ENCODE measurements around the gene KLK7.
"Not testable (repeated sequence)": the region's sequence is repeated elsewhere in the genome, so short reads cannot be mapped to it uniquely, and the experiment has no call there.

KLK7 gene

DNA sequence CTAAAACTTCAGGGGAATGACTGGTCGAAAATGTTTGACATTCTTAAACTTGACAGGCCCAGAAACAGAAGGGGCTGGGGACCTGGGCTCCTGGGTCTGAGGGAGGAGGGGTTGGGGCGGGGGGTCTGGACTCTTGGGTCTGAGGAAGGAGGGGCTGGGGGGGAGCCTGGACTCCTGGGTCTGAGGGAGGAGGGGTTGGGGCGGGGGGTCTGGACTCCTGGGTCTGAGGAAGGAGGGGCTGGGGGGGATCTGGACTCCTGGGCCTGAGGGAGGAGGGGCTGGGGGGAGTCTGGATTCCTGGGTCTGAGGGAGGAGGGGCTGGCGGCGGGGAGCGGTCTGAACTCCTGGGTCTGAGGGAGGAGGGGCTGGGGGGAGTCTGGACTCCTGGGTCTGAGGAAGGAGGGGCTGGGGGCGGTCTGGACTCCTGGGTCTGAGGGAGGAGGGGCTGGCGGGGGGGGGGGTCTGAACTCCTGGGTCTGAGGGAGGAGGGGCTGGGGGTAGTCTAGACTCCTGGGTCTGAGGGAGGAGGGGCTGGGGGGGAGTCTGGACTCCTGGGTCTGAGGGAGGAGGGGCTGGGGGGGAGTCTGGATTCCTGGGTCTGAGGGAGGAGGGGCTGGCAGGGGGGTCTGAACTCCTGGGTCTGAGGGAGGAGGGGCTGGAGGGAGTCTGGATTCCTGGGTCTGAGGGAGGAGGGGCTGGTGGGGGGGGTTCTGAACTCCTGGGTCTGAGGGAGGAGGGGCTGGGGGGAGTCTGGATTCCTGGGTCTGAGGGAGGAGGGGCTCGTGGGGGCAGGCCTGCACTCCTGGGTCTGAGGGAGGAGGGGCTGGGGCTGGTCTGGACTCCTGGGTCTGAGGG, 8.8 kb downstream of the KLK7 start:
- no peak for DNase-seq

GRCh38 chr19:50972795-50973376, 10.8 kb downstream of the KLK7 start:
- no peak for DNase-seq

- DNase-seq, result not testable (repeated sequence)
These were observed 13.9 kb downstream of the KLK7 start for GRCh38 chr19:50969810-50970209.

- DNase-seq, result no peak
These were observed 14.3 kb downstream of the KLK7 start, which contains the start of gene KLK6 for GRCh38 chr19:50969413-50969760. Gene KLK6, minus strand, starts transcription at chr19:50969591. Its CDS starts 1,487 bp downstream, at chr19:50968104.

GRCh38 chr19:50968716-50969412, 14.9 kb downstream of the KLK7 start:
- no peak for DNase-seq

DNA sequence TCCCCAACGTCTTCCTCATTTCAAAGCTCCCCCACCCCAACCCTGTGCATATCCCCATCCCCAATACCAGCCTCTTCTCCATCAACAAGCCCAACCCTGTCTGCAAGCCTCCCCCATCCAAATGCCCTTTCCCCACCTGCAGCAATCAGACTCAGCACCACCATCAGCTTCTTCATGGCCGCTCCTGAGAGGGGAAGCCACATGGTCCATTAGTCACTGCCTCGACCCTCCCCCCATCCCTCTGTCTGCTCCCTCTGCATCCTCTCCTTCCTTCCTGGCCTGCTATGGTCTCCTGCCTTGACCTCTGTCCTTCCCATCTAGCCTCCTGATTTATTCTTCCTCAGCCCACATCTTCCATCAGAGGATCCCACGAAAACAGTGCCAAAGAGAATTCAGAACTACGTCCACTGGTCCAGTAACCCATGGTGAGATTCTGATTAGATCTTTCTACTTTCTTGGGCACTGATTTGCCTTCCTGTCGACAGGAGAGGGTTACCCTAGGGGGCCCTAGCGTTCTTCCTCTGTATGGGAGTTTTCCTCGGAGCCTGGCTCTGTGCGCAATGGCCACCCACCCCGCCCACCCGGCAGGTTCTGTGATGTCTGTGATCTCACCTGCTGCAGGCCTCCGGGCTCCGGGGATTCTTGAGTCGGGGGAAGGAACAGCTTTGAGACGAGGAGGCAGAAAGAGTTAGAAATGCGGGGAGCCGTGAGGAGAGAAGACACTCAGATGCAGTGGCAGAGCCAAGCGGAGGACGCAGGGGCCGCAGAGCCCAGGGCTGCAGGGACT, 15.6 kb downstream of the KLK7 start:
- DNase-seq, result no peak

GRCh38 chr19:50964266-50964665, 19.5 kb downstream of the KLK7 start:
- no peak for DNase-seq

GRCh38 chr19:50963381-50963780, 20.3 kb downstream of the KLK7 start:
- no peak for DNase-seq

DNA sequence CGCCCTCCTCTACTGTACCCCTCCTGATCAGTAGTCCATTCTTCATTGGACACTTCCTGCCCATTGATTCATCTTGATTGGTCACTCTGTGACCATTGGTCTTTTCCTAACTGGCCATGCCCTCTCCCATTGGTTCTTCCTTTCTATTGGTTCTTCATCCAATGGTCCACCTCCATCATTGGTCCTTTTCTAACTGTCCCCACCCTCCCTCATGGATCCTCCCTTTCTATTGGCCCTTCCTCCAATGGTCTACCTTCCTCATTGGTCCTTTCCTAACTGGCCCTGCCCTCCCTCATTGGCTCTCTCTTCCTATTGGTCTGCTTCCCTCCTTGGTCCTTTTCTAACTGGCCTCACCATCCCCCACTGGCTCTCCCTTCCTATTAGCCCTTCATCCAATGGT, 21.5 kb downstream of the KLK7 start:
- DNase-seq, result no peak

GRCh38 chr19:50959731-50960500, 23.8 kb downstream of the KLK7 start:
- DNase-seq, result no peak

- DNase-seq, result no peak
These were observed 26.1 kb downstream of the KLK7 start for GRCh38 chr19:50957587-50957986.

DNA sequence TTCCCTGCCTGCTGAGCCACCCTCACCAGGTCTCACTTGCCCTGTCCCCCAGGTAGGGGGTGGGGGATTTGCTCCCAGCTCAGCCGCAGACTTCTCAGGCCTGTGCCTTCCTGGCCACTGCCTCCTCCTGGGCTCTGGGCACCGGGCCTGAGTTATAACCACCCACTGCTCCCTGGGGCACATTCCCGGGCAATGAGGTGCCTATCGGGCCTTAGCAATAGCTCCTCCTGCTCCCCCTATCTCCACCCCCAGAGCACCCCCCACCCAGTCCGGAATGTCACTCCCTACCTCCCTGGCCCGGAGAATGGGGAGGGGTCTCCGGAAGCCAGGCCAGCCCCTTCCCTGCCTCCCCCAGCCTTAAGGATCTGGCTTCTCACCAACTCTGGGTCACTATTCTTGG, 30.8 kb downstream of the KLK7 start, which contains the start of gene KLK5:
TSS of gene KLK5 (minus strand) at position 129 of the 400 bp plus-strand sequence. CDS start 381 bp downstream, outside the sequence.
- DNase-seq, result no peak

GRCh38 chr19:50949861-50950260, 33.9 kb downstream of the KLK7 start:
- no peak for DNase-seq

GRCh38 chr19:50947123-50947522, 36.6 kb downstream of the KLK7 start:
- no peak for DNase-seq

DNA sequence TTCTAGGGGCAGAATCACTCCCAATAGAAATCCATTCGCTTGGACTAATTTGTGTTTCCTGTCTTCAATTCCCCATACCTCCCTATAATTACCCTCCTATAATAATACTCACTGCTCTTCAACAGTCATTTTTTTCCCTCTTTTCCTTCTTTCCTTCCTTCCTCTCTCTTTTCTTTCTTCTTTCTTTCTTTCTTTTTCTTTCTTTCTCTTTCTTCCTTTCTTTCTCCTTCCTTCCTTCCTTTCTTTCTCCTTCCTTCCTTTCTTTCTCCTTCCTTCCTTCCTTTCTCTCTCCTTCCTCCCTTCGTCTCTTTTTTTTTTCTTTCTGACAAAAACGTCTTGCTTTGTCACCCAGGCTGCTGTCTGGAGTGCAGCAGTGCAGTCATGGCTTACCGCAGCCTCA, 38.9 kb downstream of the KLK7 start:
- DNase-seq, result no peak

DNA sequence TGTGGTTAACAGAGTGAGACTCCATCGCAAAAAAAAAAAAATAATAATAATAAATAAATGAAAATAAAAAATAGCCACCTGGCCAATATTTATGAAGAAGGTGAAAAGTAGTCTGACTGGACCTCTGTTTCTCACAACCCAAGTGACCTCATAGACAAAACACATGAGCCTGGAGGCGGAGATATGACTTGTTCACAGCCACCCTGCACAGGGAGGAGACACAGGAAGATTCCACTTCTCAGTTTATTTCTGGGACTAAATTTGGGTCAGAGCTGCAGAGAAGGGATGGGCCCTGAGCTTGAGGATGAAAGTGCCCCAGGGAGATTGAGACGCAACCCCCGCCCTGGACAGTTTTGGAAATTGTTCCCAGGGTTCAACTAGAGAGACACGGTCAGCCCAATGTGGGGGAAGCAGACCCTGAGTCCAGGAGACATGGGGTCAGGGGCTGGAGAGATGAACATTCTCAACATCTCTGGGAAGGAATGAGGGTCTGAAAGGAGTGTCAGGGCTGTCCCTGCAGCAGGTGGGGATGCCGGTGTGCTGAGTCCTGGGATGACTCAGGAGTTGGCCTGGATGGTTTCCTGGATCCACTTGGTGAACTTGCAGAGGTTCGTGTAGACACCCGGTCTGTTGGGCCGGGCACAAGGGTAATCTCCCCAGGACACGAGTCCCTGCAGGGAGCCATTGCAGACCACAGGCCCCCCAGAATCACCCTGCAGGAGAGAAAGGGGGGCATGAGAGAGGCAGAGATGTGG, 40.5 kb downstream of the KLK7 start:
- no peak for DNase-seq

DNA sequence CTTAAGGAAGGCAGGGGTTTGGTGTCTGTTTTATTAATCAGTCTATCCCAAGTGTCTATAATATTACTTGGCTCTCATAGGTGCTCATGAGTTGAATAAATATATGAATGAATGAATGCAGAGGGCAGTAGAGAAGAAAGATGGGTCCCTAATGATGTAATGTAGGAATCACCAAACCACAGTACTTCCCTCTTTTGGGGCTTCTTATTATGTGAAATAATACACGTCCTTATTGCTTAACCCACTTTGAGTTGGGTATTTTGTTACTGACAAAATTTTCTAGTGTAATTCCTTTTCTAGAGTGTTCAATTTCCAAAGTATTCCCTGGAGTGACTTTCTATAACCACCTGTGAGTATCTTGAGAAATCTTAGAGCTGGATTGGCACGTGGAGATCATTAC, 44.1 kb downstream of the KLK7 start:
- no peak for DNase-seq

GRCh38 chr19:50933640-50934039, 50.1 kb downstream of the KLK7 start:
- no peak for DNase-seq

DNA sequence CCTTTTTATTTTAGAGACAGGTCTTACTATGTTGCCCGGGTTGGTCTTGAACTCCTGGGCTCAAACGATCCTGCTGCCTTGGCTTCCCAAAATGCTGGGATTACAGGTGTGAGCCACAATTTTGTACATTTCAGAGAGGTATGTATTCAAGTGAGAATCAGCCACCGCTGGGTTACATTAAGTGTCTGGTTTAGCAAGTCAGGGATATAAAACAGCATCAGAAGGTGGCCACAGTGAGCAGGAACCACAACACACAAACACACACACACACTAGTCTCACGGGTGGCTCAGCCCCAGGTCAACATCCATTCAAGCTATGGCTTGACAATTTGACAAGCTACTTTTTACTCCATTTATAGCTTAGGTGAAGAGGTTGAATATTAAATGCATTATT, 51.0 kb downstream of the KLK7 start:
- no peak for DNase-seq

DNA sequence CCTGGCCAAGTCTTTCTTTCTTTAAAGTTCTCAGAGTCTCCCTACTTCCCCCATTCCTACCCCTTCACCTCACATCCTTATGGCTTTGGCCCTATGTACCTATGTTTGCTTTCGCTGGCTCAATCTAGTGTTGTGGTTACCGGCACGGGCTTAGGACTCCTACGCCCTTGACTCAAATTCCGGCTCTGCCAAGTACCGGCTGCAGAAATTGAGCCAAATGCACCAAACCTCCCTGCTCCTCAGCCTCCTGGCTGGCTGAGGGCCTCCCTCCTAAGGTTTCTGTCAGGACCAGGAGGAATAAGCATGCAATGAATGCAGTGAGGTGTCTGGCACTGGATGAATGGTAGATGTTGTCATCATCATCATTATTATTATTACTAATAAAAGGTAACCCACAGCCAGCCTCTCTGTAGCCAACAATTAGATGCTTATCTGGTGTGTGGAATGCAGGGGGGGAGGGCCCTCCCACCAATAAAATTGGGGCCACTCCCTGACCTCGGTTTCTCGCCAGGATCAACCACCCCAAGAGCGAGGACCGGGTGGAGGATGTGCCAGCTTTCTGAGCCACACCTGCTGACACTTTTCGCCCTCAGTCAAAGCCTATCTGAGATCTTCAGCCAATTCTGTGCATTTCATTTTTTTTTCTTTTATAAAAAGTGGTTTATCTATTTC, 51.6 kb downstream of the KLK7 start:
- no peak for DNase-seq

DNA sequence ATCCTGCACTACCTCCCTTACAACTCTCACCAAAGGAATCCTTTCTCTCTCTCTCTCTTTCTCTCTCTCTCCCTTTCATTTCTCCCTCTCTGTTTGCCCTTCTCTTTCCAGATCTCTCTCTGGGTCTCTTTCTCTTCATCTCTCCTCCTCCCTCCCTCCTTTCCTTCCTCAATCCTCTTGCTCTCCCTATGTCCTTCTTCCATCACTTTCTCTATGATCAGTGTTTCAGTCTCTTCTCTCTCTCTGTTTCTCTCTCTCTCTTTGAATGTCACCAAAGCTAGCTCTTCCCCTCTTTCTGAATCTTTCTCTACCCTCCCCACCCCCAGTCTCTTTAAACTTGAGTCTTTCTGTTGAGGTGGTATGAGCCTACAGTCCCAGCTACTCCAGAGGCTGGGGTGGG, 52.7 kb downstream of the KLK7 start:
- DNase-seq, result no peak

Measured in activated CD4-positive, alpha-beta T cell treated with anti-CD3 and anti-CD28 coated beads, Interleukin-2, amount 50 U/mL, for 48 hours (primary cell).